ENCODE measurements around the gene USP31. TPM values are rescaled to one million over a fixed set of nuclear protein-coding genes. Genes with fewer than 3 reads are reported as not detected.

The USP31 gene
- total RNA-seq, 2 donors from 2014 or later = 16.2 to 67.3 TPM

- Histone ChIP-seq H3K36me3 (no peaks in the 10 kb centered on the region), H3K27me3 (replicated peaks; ENCODE audit: insufficient read depth) (no peaks in the 10 kb centered on the region), H3K27ac (no peak overlapping the region), H3K9me3 (no peaks in the 10 kb centered on the region), H3K4me3 (no peak overlapping the region), H3K4me1 (replicated peaks) (no peaks in the 10 kb centered on the region)
- TF ChIP-seq CTCF (IDR thresholded peaks at IDR 0.05) (no peak), POLR2AphosphoS5 (IDR thresholded peaks at IDR 0.05) (no peak), POLR2A (IDR thresholded peaks at IDR 0.05) (no peak)
- intact Hi-C loops (cut with DNase I) = no loop called here
- no peak for DNase-seq (ENCODE audit: low spot score)
- WGBS = 33% methylated on average over 2 of the region's 2 CpGs
Measured at GRCh38 chr16:23174622-23175021, 25.4 kb upstream of the USP31 start.

- Histone ChIP-seq H3K27me3 (replicated peaks; ENCODE audit: insufficient read depth) (no peaks in the 10 kb centered on the region), H3K36me3 (no peaks in the 10 kb centered on the region), H3K4me3 (no peak overlapping the region), H3K4me1 (replicated peaks) (no peaks in the 10 kb centered on the region), H3K27ac (no peak overlapping the region), H3K9me3 (no peaks in the 10 kb centered on the region)
- DNase-seq (ENCODE audit: low spot score) = no peak
- 68% methylated on average over 3 of the region's 3 CpGs for WGBS
- intact Hi-C loops (cut with DNase I) = no loop called here
- TF ChIP-seq CTCF (IDR thresholded peaks at IDR 0.05) = no peak
- no peak for TF ChIP-seq POLR2AphosphoS5 (IDR thresholded peaks at IDR 0.05)
- no peak for TF ChIP-seq POLR2A (IDR thresholded peaks at IDR 0.05)
Measured at GRCh38 chr16:23172994-23173393, 23.7 kb upstream of the USP31 start.

GRCh38 chr16:23172583-23172982 is 23.3 kb upstream of the USP31 start:
- no peak for TF ChIP-seq POLR2AphosphoS5 (IDR thresholded peaks at IDR 0.05)
- no peak for TF ChIP-seq CTCF (IDR thresholded peaks at IDR 0.05)
- no peak for TF ChIP-seq POLR2A (IDR thresholded peaks at IDR 0.05)
- WGBS = 38% methylated on average over 7 of the region's 7 CpGs
- intact Hi-C loops (cut with DNase I) = no loop called here

GRCh38 chr16:23164736-23165135 is 15.5 kb upstream of the USP31 start:
- no peak for DNase-seq (ENCODE audit: low spot score)
- WGBS = 81% methylated on average over 4 of the region's 4 CpGs
- intact Hi-C loops (cut with DNase I) = no loop called here
- TF ChIP-seq POLR2A (IDR thresholded peaks at IDR 0.05) (no peak), POLR2AphosphoS5 (IDR thresholded peaks at IDR 0.05) (no peak), CTCF (IDR thresholded peaks at IDR 0.05) (no peak)
- Histone ChIP-seq H3K4me1 (replicated peaks) (no peaks in the 10 kb centered on the region), H3K4me3 (no peak overlapping the region), H3K27ac (no peak overlapping the region), H3K36me3 (no peaks in the 10 kb centered on the region), H3K9me3 (no peaks in the 10 kb centered on the region), H3K27me3 (replicated peaks; ENCODE audit: insufficient read depth) (no peaks in the 10 kb centered on the region)

More at GRCh38 chr16:23172583-23172982, 23.3 kb upstream of the USP31 start:
- Histone ChIP-seq H3K36me3 (no peaks in the 10 kb centered on the region), H3K4me1 (replicated peaks) (no peaks in the 10 kb centered on the region), H3K4me3 (no peak overlapping the region), H3K27ac (no peak overlapping the region), H3K9me3 (no peaks in the 10 kb centered on the region), H3K27me3 (replicated peaks; ENCODE audit: insufficient read depth) (no peaks in the 10 kb centered on the region)
- no peak for DNase-seq (ENCODE audit: low spot score)

- no peaks in the 10 kb centered on the region for H3K4me1 ChIP-seq (replicated peaks)
- no peak overlapping the region for H3K4me3 ChIP-seq
- TF ChIP-seq POLR2AphosphoS5 (IDR thresholded peaks at IDR 0.05) = peak; percentile 31
- no peak for TF ChIP-seq POLR2A (IDR thresholded peaks at IDR 0.05)
- intact Hi-C loops (cut with DNase I) = no loop called here
- no peaks in the 10 kb centered on the region for H3K9me3 ChIP-seq
- no peak overlapping the region for H3K27ac ChIP-seq
- H3K36me3 ChIP-seq = no peaks in the 10 kb centered on the region
- DNase-seq (ENCODE audit: low spot score) = no peak
- 92% methylated on average over 2 of the region's 2 CpGs for WGBS
- no peaks in the 10 kb centered on the region for H3K27me3 ChIP-seq (replicated peaks; ENCODE audit: insufficient read depth)
Measured at GRCh38 chr16:23163921-23164320, 14.7 kb upstream of the USP31 start.

Data from prostate gland (tissue), 2 donors.